AG09319 (cell line): ENCODE data around the gene SLC22A12.

Source experiments
- DNase-seq: peaks from one replicate; pipeline ENCODE4 v3.0.0-alpha.2; 2010; ENCODE audit warnings: low read depth; ENCODE audit errors: extremely low read depth
- TF ChIP-seq, protein P1 (sequence below): IDR thresholded peaks from 2 replicates; pipeline ENCODE4 v1.5.1; 2011; ENCODE audit warnings: low read depth, mild to moderate bottlenecking, inconsistent platforms, low read length, moderate library complexity

Gene SLC22A12

DNA sequence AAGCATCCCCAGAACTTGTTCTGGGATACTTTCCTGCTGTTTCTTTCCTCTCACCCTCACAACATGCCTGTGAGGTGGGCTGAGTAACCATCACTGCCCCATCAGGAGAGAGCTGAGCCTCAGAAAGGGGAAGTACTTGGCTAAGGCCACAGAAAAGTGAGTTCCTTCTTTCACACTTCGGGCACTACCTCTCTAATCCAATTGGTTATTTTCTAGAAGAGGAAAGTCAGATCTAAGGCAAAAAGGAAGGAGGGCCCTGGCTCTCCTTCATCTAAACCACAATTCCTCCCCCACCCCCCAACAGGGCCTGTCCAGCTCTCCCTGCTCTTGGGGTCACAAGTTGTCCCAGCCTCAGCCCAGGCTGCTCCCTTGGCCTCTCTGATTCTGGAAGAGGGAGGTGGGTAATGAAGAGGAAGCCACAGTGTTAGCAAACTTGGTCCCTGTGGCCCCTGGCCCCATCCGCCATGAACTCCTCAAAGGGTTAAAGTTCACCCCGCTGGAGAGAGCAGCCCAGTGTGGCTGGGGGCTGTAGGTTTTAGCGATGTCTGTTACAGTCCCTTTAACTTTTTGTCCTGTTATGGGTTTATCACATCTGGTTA, 34.0 kb downstream of the SLC22A12 start:
- TF ChIP-seq, protein P1, sequence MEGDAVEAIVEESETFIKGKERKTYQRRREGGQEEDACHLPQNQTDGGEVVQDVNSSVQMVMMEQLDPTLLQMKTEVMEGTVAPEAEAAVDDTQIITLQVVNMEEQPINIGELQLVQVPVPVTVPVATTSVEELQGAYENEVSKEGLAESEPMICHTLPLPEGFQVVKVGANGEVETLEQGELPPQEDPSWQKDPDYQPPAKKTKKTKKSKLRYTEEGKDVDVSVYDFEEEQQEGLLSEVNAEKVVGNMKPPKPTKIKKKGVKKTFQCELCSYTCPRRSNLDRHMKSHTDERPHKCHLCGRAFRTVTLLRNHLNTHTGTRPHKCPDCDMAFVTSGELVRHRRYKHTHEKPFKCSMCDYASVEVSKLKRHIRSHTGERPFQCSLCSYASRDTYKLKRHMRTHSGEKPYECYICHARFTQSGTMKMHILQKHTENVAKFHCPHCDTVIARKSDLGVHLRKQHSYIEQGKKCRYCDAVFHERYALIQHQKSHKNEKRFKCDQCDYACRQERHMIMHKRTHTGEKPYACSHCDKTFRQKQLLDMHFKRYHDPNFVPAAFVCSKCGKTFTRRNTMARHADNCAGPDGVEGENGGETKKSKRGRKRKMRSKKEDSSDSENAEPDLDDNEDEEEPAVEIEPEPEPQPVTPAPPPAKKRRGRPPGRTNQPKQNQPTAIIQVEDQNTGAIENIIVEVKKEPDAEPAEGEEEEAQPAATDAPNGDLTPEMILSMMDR = no peak

DNA sequence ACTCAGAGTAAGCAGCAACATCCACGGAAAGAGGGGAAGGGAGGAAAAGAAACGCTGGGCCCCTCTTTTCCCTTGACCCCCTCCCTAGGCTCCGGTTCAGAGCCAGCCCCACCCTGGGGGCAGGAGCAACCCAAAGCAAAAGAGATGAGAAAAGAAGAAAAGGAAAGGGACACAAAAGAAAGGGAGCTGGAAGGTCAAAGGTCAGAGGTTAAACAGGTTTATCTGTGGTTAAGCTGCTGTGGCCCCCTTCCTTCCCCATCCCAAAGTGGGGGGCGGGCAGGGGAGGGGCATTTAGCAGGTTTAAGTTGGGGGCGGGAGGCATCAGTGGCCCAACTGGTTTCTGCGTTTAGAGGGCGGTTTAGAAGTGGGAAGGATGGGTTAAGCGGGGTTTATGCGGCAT, 35.6 kb downstream of the SLC22A12 start:
- TF ChIP-seq, protein P1 = no peak
- DNase-seq = no peak

More for the DNA sequence above, 34.0 kb downstream of the SLC22A12 start:
- no peak for DNase-seq

DNA sequence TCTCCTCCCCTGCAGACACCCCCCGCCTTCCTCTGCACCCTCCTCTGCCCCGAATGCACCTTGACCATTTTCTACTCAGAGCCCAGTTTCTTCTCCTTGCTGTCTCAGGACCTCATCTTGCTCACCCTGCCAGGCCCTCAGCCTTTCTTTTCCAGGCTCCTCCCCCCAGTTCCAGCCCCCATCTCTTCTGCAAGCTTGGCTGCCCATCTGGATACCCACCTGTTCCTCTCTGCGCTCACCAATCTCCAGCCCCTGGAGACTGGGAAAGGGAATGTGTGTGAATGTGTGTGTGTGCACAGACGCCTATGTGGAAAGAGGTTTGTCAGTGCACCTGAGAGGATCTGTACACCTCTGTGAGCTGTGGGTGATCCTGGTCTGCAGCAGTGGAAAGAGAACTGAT, 36.4 kb downstream of the SLC22A12 start:
- no peak for DNase-seq

DNA sequence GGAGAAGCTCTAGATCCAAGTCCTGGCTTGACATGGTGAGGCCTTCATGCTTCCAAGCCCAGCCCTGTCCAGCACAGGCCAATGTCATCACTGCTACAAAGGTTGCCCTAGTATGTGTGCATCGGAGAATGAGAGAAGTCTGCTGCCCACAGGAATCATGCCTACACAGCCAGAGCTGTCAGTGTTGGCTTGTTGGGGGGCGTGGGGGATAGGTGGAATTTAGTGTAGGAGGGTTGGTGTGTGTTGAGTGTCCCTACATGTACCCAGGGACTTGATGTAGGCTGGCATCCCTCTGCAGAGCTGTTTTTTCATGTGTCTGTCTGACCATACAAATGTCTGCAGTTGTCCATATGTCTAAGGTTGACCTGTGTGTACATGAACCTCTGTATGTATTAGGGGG, 37.6 kb downstream of the SLC22A12 start:
- TF ChIP-seq, protein P1 = no peak

More for the DNA sequence above, 36.4 kb downstream of the SLC22A12 start:
- TF ChIP-seq, protein P1 = no peak

DNA sequence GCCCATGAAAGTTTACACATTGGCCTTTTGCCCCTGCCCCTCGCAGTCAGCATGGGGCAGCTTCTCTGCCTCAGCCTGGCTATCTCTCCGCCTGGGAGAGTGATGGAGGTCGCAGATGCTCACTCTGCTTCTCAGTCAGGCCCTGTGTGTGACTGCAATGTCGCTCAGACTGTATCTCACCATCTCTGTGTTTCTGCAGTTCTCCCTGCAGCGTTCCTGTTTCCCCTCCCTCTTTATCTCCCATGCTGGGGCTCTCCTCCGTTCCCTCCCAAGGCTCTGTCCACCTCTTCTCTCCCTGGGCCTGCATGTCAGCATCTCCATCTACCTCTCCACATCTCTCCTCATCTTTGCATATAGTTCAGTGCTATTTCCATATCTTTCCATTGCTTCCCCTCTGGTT, 38.1 kb downstream of the SLC22A12 start:
- no peak for DNase-seq
- TF ChIP-seq, protein P1 = no peak

More for the DNA sequence above, 37.6 kb downstream of the SLC22A12 start:
- DNase-seq = no peak

GRCh38 chr11:64629796-64630562, 39.0 kb downstream of the SLC22A12 start:
- no peak for DNase-seq

DNA sequence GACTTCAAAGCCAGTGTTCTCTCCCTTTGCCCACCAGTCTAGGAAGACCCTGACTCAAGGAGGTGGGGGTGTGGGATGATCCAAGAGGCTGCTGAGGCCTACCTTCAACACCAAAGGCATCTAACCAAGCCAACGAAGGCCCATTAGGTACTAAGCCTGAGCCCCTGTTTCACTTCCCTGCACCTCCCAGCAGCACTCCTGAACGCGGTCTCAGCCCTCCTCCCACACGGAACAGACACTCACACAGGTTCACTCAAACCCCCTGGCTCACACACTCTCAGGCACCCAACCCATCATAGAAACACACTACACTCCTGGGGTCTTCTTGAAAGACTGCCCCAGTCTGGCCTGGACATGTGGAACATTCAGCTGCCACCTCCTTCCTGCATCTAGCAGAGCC, 40.7 kb downstream of the SLC22A12 start:
- no peak for DNase-seq
- TF ChIP-seq, protein P1 = no peak

More at GRCh38 chr11:64629796-64630562, 39.0 kb downstream of the SLC22A12 start:
- TF ChIP-seq, protein P1 = no peak
